Type B pancreatic cell (in vitro differentiated cells): Measurements from ENCODE around the gene ISG20. TPM values are rescaled to one million over a fixed set of nuclear protein-coding genes. Genes with fewer than 3 reads are reported as not detected.

ENCODE experiments used
- DNase-seq: peaks from one replicate; pipeline ENCODE4 v3.0.0; 2021; ENCODE audit warnings: mixed read lengths; ENCODE audit not compliant: unreplicated experiment; ENCODE audit errors: extremely low spot score
- H3K27ac Mint-ChIP-seq: 2 replicates; pipeline ENCODE4 v1.8.0; 2021; ENCODE audit warnings: mild to moderate bottlenecking, mixed read lengths
- H3K27me3 Mint-ChIP-seq: 2 replicates; pipeline ENCODE4 v1.8.0; 2021; ENCODE audit warnings: mixed read lengths
- H3K36me3 Mint-ChIP-seq: 2 replicates; pipeline ENCODE4 v1.8.0; 2021; ENCODE audit warnings: mixed read lengths
- H3K4me1 Mint-ChIP-seq: one replicate; pipeline ENCODE4 v1.8.0; 2021; ENCODE audit warnings: mixed read lengths; ENCODE audit not compliant: unreplicated experiment
- H3K4me3 Mint-ChIP-seq: 2 replicates; pipeline ENCODE4 v1.8.0; 2021; ENCODE audit warnings: mild to moderate bottlenecking, mixed read lengths
- H3K9me3 Mint-ChIP-seq: 2 replicates; pipeline ENCODE4 v1.8.0; 2021; ENCODE audit warnings: mixed read lengths
- CTCF ChIP-seq: fragments of 200-600 bp; sonication (generic); conservative IDR thresholded peaks from 2 replicates; pipeline ENCODE4 v1.5.0; 2021; ENCODE audit warnings: antibody characterized with exemption, mild to moderate bottlenecking
- total RNA-seq: library from RNA; stranded (reverse); gene quantifications from 2 replicates; pipeline ENCODE4 v1.2.1, GENCODE V29; 2021; ENCODE audit warnings: low replicate concordance

ISG20 gene
- total RNA-seq, 1 donor from 2014 or later = 4.9 TPM

- Mint-ChIP-seq H3K4me3 (no peak overlapping the region), H3K27me3 (peaks cover 18% of the 10 kb centered on the region), H3K9me3 (no peaks in the 10 kb centered on the region), H3K4me1 (peaks cover 7% of the 10 kb centered on the region), H3K27ac (no peak overlapping the region), H3K36me3 (no peaks in the 10 kb centered on the region)
- DNase-seq = no peak
- no peak for TF ChIP-seq CTCF
Measured at GRCh38 chr15:88678755-88679154, 39.9 kb downstream of the ISG20 start.

- Mint-ChIP-seq H3K9me3 (no peaks in the 10 kb centered on the region), H3K4me3 (no peak overlapping the region), H3K4me1 (peaks cover 7% of the 10 kb centered on the region), H3K27ac (no peak overlapping the region), H3K27me3 (peaks cover 16% of the 10 kb centered on the region), H3K36me3 (no peaks in the 10 kb centered on the region)
- no peak for TF ChIP-seq CTCF
- no peak for DNase-seq
Measured at GRCh38 chr15:88680241-88681001, 41.6 kb downstream of the ISG20 start.

- DNase-seq = no peak
Measured at GRCh38 chr15:88681610-88682221, 42.9 kb downstream of the ISG20 start.

GRCh38 chr15:88684345-88684744, 45.5 kb downstream of the ISG20 start:
- no peaks in the 10 kb centered on the region for H3K36me3 Mint-ChIP-seq
- peaks cover 19% of the 10 kb centered on the region for H3K27me3 Mint-ChIP-seq
- DNase-seq = no peak
- H3K9me3 Mint-ChIP-seq = peaks cover 5% of the 10 kb centered on the region
- no peak for TF ChIP-seq CTCF
- H3K27ac Mint-ChIP-seq = no peak overlapping the region
- H3K4me1 Mint-ChIP-seq = peaks cover 7% of the 10 kb centered on the region
- H3K4me3 Mint-ChIP-seq = no peak overlapping the region

More at GRCh38 chr15:88681610-88682221, 42.9 kb downstream of the ISG20 start:
- Mint-ChIP-seq H3K27me3 (peaks cover 19% of the 10 kb centered on the region), H3K27ac (no peak overlapping the region), H3K36me3 (no peaks in the 10 kb centered on the region), H3K4me3 (no peak overlapping the region), H3K4me1 (peaks cover 7% of the 10 kb centered on the region), H3K9me3 (no peaks in the 10 kb centered on the region)
- TF ChIP-seq CTCF = no peak

GRCh38 chr15:88686166-88686565, 47.4 kb downstream of the ISG20 start:
- Mint-ChIP-seq H3K36me3 (no peaks in the 10 kb centered on the region), H3K4me3 (no peak overlapping the region), H3K9me3 (peaks cover 11% of the 10 kb centered on the region), H3K27ac (no peak overlapping the region), H3K27me3 (peaks cover 26% of the 10 kb centered on the region), H3K4me1 (peaks cover 4% of the 10 kb centered on the region)
- DNase-seq = no peak
- no peak for TF ChIP-seq CTCF
